Measurements from ENCODE around the gene RNF214.

The RNF214 gene

DNA sequence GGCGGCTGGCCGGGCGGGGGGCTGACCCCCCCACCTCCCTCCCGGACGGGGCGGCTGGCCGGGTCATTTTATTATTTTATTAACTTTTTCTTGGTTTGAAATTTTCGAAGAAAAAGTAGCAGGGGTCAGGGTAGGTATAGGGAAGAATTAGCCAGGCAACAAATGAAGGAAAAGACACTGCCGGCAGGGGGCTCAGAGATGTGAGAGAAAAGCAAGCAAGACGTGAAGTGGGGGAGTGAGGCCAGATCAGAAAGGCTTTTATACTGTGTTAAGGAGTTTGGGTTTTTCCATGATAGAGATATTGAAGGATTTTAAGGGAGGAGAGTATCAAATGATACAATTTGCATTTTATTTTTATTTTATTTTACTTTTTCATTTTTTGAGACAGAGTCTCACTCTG, 19.0 kb downstream of the RNF214 start:
- H2AFZ ChIP-seq (ENCODE audit: low read depth, low read length), result no peak overlapping the region
- H3K4me2 ChIP-seq (ENCODE audit: low read length), result no peak overlapping the region
- no peak overlapping the region for H3K4me3 ChIP-seq (ENCODE audit: low read length)
- H3K79me2 ChIP-seq (ENCODE audit: low read length), result no peaks in the 10 kb centered on the region
- no peak overlapping the region for H3K27ac ChIP-seq (ENCODE audit: low read length)
- no peaks in the 10 kb centered on the region for H4K20me1 ChIP-seq (ENCODE audit: insufficient read depth, low read length)
- no peaks in the 10 kb centered on the region for H3K27me3 ChIP-seq (ENCODE audit: low read depth, low read length)
- no peaks in the 10 kb centered on the region for H3K9me3 ChIP-seq (ENCODE audit: insufficient read depth, low read length)
- H3K9ac ChIP-seq (ENCODE audit: low read length), result no peak overlapping the region
- H3K4me1 ChIP-seq (ENCODE audit: low read length), result no peaks in the 10 kb centered on the region
- TF ChIP-seq, protein P1, sequence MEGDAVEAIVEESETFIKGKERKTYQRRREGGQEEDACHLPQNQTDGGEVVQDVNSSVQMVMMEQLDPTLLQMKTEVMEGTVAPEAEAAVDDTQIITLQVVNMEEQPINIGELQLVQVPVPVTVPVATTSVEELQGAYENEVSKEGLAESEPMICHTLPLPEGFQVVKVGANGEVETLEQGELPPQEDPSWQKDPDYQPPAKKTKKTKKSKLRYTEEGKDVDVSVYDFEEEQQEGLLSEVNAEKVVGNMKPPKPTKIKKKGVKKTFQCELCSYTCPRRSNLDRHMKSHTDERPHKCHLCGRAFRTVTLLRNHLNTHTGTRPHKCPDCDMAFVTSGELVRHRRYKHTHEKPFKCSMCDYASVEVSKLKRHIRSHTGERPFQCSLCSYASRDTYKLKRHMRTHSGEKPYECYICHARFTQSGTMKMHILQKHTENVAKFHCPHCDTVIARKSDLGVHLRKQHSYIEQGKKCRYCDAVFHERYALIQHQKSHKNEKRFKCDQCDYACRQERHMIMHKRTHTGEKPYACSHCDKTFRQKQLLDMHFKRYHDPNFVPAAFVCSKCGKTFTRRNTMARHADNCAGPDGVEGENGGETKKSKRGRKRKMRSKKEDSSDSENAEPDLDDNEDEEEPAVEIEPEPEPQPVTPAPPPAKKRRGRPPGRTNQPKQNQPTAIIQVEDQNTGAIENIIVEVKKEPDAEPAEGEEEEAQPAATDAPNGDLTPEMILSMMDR (IDR thresholded peaks at IDR 0.05; ENCODE audit: low read depth, low read length), result no peak
- no peak for TF ChIP-seq EZH2phosphoT487 (IDR thresholded peaks at IDR 0.05; ENCODE audit: low read depth)
- peaks cover 18% of the 10 kb centered on the region for H3K36me3 ChIP-seq (replicated peaks; ENCODE audit: low read depth, low read length)

DNA sequence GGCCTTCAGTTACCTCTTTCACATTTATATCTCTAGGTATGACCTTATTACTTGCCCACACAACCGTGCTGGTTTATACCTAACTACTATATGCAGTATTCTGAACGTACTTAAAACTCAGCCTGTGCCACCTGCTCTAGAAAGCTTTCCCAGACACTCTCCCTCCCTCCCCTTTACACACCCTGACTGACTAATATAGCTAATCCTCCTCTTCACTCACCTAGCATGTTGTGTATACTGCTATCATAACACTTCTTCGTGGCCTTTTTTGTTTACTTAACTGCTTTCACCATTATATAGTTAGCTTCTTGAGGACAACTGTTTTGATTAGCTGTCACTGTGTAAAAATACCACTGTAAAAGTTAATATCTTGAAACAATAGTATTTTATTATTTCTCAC, 23.5 kb downstream of the RNF214 start:
- Histone ChIP-seq H3K4me3 (ENCODE audit: low read length) (no peak overlapping the region), H3K4me1 (ENCODE audit: low read length) (no peaks in the 10 kb centered on the region), H3K27me3 (ENCODE audit: low read depth, low read length) (no peaks in the 10 kb centered on the region), H3K4me2 (ENCODE audit: low read length) (no peak overlapping the region), H3K9me3 (ENCODE audit: insufficient read depth, low read length) (no peaks in the 10 kb centered on the region), H3K27ac (ENCODE audit: low read length) (no peak overlapping the region), H3K36me3 (replicated peaks; ENCODE audit: low read depth, low read length) (peaks cover 5% of the 10 kb centered on the region), H2AFZ (ENCODE audit: low read depth, low read length) (no peak overlapping the region), H3K9ac (ENCODE audit: low read length) (no peak overlapping the region), H4K20me1 (ENCODE audit: insufficient read depth, low read length) (no peaks in the 10 kb centered on the region), H3K79me2 (ENCODE audit: low read length) (no peaks in the 10 kb centered on the region)
- TF ChIP-seq, protein P1 (IDR thresholded peaks at IDR 0.05; ENCODE audit: low read depth, low read length), result no peak
- no peak for TF ChIP-seq EZH2phosphoT487 (IDR thresholded peaks at IDR 0.05; ENCODE audit: low read depth)

DNA sequence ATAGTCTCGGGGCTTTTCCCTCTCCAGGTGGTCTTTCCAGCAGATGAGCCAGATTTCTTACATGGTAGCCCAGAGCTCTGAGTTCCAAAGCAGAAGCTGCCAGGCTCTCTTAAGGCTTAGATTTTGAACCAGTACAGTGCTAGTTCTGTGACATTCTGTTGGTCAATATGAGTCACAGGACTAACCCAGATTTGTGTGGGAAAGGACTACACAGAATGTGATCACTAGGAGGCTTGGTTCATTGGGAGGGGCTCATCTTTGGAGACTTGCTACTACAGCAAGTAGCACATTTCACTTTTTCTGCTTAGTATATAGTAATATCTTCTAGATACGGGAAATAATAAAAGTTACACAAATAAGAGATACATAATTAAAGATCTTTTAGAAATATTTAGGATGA, 24.1 kb downstream of the RNF214 start:
- TF ChIP-seq EZH2phosphoT487 (IDR thresholded peaks at IDR 0.05; ENCODE audit: low read depth), result no peak
- TF ChIP-seq, protein P1 (IDR thresholded peaks at IDR 0.05; ENCODE audit: low read depth, low read length), result no peak
- Histone ChIP-seq H3K27ac (ENCODE audit: low read length) (no peak overlapping the region), H3K4me1 (ENCODE audit: low read length) (no peaks in the 10 kb centered on the region), H4K20me1 (ENCODE audit: insufficient read depth, low read length) (no peaks in the 10 kb centered on the region), H3K79me2 (ENCODE audit: low read length) (no peaks in the 10 kb centered on the region), H3K9ac (ENCODE audit: low read length) (no peak overlapping the region), H2AFZ (ENCODE audit: low read depth, low read length) (no peak overlapping the region), H3K27me3 (ENCODE audit: low read depth, low read length) (no peaks in the 10 kb centered on the region), H3K4me3 (ENCODE audit: low read length) (no peak overlapping the region), H3K9me3 (ENCODE audit: insufficient read depth, low read length) (no peaks in the 10 kb centered on the region), H3K4me2 (ENCODE audit: low read length) (no peak overlapping the region), H3K36me3 (replicated peaks; ENCODE audit: low read depth, low read length) (peaks cover 5% of the 10 kb centered on the region)

DNA sequence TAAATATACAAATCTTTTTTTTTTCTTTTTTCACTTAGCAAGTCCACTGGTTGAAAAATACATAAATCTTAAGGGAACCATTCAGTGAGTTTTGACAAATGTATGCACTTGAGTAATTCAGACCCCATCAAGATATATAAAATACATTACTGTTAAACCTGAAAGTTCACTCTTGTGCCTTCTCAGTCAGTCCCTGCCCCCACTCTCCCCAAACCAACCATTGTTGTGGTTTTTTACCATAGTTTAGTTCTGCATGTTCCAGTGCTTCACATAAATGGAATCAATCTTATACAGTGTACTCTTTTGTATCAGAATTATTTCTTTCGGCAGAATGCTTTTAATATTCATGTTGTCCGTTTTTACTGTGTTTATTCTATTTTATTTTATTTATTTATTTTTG, 26.1 kb downstream of the RNF214 start:
- H3K4me1 ChIP-seq (ENCODE audit: low read length), result no peaks in the 10 kb centered on the region
- no peak overlapping the region for H3K27ac ChIP-seq (ENCODE audit: low read length)
- no peak overlapping the region for H3K4me2 ChIP-seq (ENCODE audit: low read length)
- no peaks in the 10 kb centered on the region for H4K20me1 ChIP-seq (ENCODE audit: insufficient read depth, low read length)
- no peaks in the 10 kb centered on the region for H3K27me3 ChIP-seq (ENCODE audit: low read depth, low read length)
- H3K9ac ChIP-seq (ENCODE audit: low read length), result no peak overlapping the region
- H3K9me3 ChIP-seq (ENCODE audit: insufficient read depth, low read length), result no peaks in the 10 kb centered on the region
- no peaks in the 10 kb centered on the region for H3K79me2 ChIP-seq (ENCODE audit: low read length)
- H2AFZ ChIP-seq (ENCODE audit: low read depth, low read length), result no peak overlapping the region
- peaks cover 8% of the 10 kb centered on the region for H3K36me3 ChIP-seq (replicated peaks; ENCODE audit: low read depth, low read length)
- TF ChIP-seq EZH2phosphoT487 (IDR thresholded peaks at IDR 0.05; ENCODE audit: low read depth), result no peak
- TF ChIP-seq, protein P1 (IDR thresholded peaks at IDR 0.05; ENCODE audit: low read depth, low read length), result no peak
- no peak overlapping the region for H3K4me3 ChIP-seq (ENCODE audit: low read length)
